SK-N-MC (cell line): ENCODE data around the gene PLXNB3.

Experiments
- EZH2 ChIP-seq: fragments of 200-600 bp; sonication (generic); IDR thresholded peaks from one replicate; pipeline ENCODE4 v1.6.1; 2017; ENCODE audit warnings: antibody characterized with exemption
- POLR2AphosphoS5 ChIP-seq: IDR thresholded peaks from 2 replicates; pipeline ENCODE4 v1.6.1; 2012; ENCODE audit warnings: mild to moderate bottlenecking, low read depth, low read length, borderline replicate concordance

- TF ChIP-seq EZH2 (no peak), POLR2AphosphoS5 (no peak)
Measured at GRCh38 chrX:153789654-153790053, 25.6 kb downstream of the PLXNB3 start.
